OCI-LY1 (cell line): ENCODE data around the gene XYLT2.

Experiments used
- EZH2 ChIP-seq: fragments of 200-600 bp; sonication (generic), shearing (Covaris generic); IDR thresholded peaks from 2 replicates; pipeline ENCODE4 v1.8.0; 2017; ENCODE audit warnings: borderline replicate concordance, mixed run types, mild to moderate bottlenecking, antibody characterized with exemption, low read length, moderate library complexity, mixed read lengths
- TF ChIP-seq, protein P1 (sequence below): fragments of 200-600 bp; sonication (generic), shearing (Covaris generic); IDR thresholded peaks from 2 replicates; pipeline ENCODE4 v1.5.1; 2017; ENCODE audit warnings: mild to moderate bottlenecking, antibody characterized with exemption, low read length, moderate library complexity, mixed read lengths

DNA sequence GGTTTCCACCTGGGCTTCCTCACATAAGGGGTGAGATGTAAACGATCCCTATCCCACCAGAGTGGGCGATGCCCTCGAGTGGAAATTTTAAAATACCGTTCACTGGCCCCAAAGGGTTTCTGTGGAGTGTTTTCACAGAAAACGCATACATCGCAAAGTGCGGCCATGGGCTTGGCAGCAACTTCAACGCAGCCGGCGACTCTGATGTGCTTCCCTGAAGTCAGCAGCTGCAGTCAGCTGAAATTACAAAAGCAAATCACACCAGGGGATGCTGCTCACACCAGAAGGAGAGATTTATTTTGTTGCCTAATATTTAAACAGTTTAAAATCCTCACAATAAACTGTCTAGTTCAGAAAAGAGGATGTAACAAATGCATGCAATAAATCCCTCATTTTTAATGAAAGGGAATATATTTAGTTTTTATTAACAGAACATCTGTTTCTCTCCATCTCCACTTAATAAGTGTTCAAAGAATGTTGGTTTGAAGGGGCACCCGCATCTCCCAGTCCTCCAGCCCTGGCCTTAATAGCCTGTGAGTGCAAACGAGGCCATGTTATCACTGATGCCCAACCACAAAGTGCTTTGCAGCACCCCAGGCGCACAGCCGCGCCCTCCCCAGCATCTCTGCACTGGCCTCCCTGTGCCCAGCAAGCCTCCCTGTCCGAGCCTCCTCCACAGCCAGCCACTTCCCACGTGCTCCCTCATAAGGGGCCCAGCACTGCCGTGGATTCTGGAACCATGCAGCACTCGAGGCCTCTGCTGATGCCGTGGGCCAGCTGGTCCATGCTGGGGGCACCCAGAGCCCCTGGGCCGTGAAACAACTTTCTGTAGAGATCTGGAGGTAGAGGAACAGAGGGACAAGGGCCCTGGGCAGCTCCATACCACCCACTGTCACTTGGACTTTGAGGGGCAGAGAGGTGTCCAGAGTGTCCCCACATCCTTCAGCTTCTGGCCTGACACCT is 17.3 kb upstream of the XYLT2 start:
- TF ChIP-seq EZH2 = no peak
- TF ChIP-seq, protein P1, sequence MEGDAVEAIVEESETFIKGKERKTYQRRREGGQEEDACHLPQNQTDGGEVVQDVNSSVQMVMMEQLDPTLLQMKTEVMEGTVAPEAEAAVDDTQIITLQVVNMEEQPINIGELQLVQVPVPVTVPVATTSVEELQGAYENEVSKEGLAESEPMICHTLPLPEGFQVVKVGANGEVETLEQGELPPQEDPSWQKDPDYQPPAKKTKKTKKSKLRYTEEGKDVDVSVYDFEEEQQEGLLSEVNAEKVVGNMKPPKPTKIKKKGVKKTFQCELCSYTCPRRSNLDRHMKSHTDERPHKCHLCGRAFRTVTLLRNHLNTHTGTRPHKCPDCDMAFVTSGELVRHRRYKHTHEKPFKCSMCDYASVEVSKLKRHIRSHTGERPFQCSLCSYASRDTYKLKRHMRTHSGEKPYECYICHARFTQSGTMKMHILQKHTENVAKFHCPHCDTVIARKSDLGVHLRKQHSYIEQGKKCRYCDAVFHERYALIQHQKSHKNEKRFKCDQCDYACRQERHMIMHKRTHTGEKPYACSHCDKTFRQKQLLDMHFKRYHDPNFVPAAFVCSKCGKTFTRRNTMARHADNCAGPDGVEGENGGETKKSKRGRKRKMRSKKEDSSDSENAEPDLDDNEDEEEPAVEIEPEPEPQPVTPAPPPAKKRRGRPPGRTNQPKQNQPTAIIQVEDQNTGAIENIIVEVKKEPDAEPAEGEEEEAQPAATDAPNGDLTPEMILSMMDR = no peak
